Measurements from ENCODE around the gene URI1.

DNA sequence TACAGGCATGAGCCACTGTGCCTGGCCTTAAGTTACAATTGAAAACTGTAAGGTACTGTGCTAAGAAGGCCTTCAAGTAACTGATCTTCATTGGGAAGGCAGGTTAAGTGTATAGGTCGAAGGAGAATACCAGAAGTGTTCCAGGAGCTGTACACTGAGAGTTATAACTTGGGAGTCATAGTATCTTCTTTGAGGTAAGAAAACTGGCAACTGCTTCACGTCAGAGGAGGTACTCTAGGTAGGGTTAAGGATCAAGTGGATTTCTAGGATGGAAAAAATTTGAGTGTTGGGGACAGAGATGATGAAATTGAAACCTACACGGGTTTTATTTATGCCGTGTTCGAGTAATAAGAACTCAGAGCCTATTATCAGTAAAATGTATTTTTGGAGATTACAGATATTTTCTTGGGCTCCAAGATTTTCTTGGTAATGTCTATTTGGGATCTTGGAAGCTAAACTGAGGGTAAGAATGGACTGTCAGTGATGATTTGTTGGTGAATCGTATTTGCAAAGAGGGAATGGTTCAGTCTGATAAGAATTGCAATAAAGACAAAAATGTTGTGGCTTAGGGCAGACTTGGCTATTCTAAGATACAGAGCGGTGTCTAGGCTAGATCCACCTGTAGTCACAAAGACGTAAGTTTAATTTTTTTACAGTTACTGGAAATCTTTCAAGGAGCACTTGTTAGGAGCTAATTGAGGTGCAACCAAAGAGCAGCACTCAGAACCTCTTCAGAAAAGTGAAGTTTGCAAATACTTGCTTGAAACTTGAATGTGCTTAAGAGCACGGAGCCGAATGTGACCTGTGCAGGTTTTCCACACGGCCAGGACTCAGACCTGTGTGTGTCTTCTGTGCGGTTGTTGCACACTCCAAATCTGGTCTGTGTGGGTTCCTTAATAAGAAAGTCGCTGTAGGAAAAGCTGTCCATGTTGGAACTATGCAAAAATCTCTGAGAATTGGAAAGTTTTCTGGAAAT is 102.5 kb downstream of the URI1 start:
- TF ChIP-seq CTCF (IDR thresholded peaks at IDR 0.05) = no peak
- no peak for TF ChIP-seq POLR2A (IDR thresholded peaks at IDR 0.05)
